Putamen (tissue), 1 donor: ENCODE measurements around the gene PRKAG3.

Experiments used
- DNase-seq: peaks from one replicate; pipeline ENCODE4 v3.0.0-alpha.2; 2016; ENCODE audit warnings: low spot score

Gene PRKAG3

DNA sequence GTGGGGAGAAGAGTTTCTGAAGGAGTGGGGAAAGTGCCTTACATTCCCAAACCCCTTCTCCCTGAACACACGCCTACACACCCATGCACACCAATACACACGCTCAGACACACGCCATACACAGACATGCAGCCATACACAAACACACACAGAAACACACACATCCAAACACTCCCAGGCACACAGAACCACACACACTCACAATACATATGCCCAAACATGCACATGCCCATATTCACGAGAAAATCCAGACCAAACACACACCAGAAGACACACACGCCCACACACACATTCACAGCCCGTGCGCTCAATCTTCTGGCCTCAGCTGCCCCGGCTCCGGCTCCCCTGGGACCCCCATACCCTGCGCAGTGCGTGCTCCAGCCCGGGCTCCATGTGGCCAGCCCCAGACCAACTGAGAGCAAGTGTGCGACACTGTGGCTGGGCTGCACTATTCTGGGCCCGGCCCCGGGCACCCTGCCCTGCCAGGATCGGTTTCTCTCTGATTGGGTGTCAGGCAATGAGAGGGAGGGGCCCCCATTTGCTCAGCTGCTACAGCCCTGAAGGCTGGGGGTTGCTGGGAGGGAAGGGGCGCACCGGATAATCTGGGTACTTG is at the start of gene PRKAG3:
Gene PRKAG3 (minus strand): TSS at position 426 of the 613 bp plus-strand sequence.
- no peak for DNase-seq

DNA sequence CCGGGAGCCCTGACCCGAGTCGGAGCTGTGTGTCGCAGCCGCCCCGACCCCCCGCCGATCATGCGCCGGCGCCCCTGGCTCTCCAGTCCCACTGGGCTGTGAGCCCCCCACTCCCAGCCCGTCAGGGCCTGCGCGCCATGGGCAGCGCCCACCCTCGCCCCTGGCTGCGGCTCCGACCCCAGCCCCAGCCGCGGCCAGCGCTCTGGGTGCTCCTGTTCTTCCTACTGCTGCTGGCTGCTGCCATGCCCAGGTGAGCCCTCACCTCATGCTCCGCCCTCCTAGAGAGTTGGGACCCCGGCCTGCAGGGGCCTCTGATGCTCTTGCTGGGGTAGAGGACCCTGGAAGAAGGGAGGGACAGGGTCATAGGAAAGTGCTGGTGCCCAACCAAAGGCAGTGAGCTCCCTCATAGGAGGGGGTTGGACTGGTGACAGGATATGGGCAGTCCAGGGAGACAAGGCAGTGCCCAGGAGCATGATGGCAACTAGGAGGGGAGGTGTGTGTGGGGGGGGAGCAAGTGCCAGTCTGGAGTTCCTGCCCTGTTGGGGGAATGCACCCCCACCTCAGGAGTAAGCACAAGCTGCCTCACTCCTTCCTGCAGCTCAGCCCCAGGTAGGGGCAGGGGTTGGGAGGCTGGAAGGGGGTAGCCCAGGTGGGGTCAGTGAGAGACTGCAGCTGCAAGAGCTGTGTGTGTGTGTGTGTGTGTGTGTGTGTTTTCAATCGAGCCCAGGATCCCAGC is 49.4 kb upstream of the PRKAG3 start:
- DNase-seq = no peak

DNA sequence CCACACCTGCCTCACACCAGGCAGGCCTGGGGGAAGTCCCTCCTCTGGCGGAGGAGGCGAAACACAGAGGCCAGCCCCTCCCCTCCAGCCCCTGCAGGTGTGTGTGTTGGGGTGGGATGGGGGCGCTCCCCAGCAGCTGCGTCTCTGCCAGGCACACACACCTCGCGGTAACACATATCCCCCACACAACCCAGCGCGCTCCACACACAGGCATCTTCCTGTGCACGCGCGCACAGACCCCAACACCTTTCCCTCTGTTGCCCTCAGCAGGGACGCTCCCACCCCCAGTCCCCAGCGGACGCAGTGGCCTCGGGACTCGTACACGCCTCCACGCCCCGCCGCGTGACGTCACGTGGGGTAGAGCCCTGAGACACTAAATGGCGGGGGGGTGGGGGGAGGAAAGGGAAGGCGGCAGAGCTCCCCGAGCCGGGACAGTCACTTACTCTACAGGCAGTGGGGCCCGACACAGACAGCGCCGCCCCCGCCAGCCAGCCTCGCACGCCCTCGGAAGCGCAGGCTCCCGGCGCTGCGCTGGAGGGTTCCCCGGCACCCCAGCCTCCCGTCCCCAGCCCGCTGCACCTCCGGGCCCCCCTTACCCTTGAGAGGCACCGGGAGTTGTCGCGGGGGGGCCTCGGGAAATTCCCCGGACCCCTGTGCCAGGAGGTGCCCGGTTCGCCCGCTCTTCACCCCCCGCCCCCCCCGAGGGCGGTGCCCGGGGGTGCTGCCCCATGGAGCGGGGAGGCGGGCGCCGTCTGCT is 48.7 kb upstream of the PRKAG3 start, which contains the start of gene WNT10A:
Gene WNT10A (plus strand): TSS at position 751 of the 757 bp plus-strand sequence. CDS start 144 bp downstream, outside the sequence.
- no peak for DNase-seq

DNA sequence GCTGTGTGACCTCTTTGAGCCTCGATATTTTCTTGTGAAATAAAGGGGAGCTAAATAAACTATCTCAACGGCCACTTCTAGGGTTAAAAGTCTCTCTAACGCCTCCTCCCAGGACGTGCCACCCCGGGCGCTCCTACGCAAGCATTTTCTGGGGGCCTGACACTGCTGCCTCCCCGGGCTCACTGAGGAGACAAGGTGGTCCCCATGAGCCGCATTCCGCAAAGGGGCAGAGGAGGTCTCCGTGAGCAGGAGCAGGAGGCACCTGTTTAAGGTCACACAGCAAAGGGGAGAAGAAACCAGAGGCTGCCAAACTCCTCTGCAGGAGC is 48.1 kb upstream of the PRKAG3 start:
- no peak for DNase-seq

DNA sequence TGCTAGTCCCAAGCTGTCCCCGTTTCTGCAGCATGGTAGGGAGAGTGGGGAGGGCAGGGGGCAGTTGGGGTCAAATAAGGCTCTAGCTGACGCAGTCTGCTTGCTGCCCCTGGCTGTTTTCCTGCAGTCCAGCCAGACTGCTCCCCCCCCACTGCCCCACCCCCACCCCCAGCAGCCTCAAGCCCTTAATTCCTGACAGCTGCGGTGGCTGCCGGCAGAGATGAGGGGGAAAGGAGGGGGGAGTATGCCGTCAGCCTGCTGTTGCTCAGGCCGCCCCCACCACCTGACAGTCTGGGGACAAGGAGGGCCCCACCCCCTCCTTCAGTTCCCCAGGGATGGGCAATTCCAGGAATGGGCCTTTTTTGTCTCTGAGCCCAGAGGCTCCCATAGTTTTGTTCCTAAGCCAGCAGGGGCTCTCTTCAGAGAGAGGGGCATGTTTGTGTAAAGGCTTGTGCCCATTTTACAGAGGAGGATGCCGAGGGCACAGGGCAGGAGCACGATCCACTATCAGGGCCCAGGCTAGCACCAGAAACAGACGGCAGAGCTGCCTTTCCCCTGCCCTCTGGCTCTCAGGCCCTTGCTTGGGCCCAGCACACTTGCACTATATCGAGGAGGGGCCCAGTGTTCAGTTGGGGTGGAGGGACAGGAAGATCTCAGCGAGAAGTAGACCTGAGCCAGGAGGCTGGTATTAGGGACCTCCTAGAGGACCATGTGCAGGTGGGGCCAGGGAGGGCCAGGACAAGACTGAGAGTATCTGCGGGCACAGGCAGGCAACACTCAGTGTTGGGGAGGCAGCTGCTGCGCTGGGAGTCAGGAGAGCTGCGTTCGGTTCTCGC is 47.5 kb upstream of the PRKAG3 start:
- DNase-seq = no peak

DNA sequence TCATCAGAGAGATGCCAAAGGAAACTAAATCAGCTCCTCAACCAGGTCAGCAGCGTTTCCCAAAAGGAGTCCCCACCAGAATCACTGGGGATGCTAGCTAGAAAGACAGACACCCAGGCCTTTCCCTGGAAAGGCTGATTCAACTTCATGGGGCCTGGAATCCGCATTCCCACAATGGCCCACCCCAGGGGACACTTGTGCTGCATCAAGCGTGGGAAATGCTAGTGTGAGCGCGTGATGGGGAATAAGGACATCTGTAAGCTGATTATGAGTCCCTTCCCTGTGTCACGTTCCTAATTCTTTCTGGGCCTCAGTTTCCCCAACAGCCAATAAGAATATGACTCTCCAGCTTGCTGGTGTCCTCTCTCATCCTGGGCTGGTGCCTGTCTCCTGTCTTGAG is 46.9 kb upstream of the PRKAG3 start:
- DNase-seq = no peak

DNA sequence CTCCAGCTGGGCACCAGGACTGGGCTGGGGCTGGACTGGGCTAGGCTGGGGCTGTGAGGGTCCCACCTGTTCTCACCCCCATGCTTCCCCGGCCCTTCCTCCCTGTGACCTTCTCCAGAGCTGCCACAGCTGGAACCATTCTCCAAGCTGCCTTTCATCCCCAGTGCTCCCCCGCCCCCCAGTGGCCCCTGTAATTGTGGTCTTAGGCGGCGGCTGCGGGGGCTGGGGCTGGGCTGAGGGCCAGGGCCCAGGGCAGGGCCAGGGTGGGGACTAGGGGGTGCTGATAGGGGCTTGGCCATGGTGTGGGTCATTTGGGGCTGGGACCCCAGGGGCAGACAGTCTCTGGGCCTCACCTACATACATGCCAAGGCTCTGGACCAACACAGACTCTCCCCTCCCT is 46.3 kb upstream of the PRKAG3 start:
- DNase-seq = no peak

DNA sequence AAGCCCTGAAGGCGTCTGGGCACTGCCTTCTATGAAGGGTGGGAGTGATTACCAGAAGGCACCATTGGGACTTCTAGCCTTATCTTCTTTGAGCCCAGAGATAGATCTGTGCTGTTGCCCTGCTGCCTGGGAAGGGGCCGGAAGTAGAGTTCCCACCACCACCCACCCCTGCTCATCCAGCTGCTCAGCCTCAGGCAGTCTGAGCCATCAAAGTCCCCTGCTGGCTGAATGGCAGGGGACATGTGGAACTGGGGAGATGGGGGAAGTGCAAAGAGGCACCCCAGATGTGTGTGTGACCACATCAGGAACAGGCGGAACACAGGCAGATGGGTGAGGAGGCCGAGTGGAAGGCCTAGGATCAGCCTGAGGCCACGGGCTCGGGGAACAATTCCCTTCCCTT is 45.7 kb upstream of the PRKAG3 start:
- DNase-seq = no peak

DNA sequence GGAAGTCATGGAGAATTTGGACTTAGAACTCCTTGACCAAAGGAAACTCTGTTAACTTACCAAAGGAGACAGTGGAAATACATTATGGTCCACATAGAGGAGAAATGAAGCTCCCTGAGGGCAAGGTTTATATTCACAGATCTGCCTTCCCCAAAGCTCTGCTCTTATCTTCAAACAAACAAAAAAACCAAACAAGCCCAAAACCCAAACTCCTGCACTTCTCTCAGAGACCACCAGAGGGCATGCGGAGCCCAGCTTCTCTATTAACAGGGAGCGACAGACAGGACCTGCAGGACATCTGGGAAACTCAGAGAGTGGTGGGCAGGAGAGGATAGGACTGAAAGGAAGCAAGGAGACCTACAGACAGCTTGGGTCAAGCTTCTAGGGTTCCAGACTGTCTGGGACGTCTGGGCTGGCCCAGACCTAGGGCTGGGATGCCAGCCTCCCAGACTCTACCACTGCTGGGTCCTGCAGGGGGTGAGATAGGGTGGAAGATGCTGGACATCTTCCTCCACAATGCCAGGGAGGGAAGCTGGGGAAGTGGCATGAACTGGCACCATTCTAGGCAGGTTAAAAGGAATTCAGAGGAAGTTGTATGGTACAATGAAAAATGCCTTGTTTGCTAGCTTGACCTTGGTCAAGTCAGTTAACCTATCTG is 45.1 kb upstream of the PRKAG3 start:
- no peak for DNase-seq

DNA sequence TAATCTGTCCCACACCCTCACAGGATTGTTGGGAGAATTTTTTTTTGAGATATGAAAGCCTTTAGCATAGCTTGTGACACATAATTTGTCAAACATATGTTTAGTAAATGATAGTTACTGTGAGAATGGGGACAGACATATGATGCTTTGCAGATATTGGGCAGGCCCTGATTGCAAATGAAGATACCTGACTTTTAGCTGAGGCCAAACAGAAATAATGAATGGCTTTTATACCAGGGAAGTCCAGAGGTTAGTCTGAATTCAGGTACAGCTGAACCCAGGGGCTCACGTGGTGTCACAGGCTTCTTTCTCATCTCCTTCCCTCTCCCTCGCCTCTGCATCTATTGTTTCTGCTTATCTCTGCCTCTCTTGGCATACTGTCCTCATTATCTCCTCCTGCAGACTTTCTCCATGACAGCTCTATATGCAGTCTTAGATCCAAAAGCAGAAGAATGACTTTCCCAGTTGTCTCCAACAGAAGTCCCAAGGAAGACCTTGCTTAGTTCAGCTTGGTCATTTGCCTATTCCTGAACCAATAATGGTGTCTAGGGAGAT is 44.2 kb upstream of the PRKAG3 start:
- DNase-seq = no peak

DNA sequence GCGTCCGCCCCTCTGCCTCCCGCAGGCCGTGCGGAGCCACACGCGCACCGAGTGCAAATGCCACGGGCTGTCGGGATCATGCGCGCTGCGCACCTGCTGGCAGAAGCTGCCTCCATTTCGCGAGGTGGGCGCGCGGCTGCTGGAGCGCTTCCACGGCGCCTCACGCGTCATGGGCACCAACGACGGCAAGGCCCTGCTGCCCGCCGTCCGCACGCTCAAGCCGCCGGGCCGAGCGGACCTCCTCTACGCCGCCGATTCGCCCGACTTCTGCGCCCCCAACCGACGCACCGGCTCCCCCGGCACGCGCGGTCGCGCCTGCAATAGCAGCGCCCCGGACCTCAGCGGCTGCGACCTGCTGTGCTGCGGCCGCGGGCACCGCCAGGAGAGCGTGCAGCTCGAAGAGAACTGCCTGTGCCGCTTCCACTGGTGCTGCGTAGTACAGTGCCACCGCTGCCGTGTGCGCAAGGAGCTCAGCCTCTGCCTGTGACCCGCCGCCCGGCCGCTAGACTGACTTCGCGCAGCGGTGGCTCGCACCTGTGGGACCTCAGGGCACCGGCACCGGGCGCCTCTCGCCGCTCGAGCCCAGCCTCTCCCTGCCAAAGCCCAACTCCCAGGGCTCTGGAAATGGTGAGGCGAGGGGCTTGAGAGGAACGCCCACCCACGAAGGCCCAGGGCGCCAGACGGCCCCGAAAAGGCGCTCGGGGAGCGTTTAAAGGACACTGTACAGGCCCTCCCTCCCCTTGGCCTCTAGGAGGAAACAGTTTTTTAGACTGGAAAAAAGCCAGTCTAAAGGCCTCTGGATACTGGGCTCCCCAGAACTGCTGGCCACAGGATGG is 42.0 kb upstream of the PRKAG3 start:
- DNase-seq = no peak

DNA sequence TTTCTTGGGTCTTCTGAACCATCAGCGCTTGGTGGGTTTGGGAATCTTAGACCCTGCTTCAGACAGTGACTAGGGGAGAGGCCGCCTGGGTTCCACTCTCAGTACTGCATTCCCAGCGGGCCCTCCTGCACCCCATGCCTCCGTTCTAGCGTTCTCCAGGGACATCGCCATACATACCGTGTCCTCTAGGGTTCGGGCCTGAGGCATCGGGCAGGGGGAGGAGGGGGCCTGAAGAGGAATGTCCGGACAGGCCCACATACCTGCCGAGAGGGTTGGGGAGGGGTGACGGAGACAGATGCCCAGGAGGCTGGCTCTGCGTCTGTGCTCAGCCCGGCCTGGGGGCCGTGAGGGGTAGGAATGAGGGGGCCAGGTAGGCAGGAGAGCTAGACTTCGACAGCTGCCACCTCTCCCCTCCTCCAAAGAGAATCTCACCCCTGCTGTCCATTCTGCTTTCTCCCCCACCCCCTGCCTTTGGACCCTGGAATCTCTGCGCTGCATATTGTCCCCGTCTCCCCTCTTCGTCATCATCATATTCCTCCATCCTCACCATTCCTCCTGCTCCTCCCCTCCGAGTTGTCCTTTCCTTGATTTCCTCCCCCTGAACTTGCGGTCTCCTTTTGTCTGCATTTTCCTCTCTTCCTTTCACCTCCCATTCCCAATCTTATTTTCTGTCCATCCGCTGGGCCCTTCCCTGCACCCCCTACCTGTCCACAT is 41.2 kb upstream of the PRKAG3 start:
- DNase-seq = no peak

DNA sequence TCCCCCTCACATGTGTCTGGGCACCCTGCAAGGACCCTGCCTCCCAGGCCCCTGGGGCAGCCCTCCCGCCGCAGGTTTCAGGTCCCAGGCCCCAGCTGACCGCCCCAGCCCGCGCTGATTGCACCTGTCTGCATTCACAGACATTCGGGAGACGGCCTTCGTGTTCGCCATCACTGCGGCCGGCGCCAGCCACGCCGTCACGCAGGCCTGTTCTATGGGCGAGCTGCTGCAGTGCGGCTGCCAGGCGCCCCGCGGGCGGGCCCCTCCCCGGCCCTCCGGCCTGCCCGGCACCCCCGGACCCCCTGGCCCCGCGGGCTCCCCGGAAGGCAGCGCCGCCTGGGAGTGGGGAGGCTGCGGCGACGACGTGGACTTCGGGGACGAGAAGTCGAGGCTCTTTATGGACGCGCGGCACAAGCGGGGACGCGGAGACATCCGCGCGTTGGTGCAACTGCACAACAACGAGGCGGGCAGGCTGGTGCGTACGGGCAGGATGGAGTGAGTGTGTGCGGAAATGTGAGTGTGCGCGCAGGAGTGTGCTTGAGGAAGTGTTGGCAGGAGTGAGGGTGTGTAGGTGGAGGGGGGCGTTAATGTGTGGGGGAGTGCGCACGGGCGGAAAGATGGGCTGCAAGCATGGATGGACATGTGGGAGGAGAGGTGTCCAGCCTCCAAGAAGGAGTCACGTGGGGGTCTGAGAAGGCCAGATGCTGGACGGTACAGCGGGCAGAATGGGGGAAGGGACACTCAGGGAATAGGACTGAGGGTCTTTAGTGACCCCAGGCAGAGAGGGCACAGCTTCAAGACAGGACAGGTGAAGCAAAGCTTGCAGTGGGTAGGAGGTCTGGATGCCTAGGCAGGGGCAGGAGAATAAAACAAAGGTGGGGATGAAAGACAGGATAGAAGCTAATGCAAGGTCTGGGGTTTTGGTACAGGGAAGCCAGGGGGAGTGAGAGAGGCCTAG is 40.0 kb upstream of the PRKAG3 start:
- DNase-seq = no peak

DNA sequence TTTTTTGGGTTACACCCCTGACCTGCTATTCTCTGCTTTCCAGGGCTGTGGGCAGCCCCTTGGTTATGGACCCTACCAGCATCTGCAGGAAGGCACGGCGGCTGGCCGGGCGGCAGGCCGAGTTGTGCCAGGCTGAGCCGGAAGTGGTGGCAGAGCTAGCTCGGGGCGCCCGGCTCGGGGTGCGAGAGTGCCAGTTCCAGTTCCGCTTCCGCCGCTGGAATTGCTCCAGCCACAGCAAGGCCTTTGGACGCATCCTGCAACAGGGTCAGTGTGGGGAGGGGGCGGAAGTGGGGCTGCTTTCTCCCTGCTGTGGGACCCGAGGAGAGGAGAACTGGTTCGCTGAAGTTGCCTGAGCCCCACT is 39.4 kb upstream of the PRKAG3 start:
- no peak for DNase-seq

DNA sequence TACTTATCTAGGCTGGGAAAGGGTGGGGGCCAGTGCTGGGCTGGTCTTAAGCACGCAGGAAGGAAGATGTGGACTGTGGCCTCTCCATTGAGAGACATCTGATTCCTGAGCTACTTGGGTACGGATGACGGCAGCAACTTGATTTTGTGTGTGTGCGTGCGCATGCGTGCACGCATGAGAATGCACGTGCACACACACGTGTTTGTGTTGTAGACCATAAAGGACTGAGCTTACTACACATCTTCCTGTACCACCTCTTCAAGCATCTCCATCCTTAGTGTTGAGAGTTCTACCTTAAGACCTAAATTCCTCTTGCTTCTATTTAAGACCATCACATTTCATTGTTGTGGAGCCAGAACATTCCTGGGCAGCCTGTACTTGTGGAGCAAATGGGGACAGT is 37.5 kb upstream of the PRKAG3 start:
- no peak for DNase-seq

DNA sequence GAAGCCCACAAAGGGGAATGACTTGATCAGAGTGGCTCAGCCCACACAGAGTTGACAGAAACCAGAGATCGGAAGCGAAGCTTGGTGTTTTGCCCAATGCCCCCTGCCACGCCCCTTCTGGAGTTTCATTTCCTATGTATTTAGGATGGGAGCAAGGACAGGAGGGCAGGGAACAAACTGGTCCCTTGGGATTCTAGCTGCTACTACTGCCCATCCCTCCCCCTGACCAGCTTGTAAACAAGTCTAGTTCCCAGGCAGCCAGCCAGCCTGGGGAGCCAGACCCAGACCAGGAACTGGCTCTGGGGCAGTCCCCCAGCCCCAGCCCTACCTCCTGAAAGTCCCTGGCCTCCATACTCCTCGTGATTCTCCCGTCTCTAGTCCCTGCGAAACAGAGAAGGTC is 36.3 kb upstream of the PRKAG3 start:
- DNase-seq = no peak

DNA sequence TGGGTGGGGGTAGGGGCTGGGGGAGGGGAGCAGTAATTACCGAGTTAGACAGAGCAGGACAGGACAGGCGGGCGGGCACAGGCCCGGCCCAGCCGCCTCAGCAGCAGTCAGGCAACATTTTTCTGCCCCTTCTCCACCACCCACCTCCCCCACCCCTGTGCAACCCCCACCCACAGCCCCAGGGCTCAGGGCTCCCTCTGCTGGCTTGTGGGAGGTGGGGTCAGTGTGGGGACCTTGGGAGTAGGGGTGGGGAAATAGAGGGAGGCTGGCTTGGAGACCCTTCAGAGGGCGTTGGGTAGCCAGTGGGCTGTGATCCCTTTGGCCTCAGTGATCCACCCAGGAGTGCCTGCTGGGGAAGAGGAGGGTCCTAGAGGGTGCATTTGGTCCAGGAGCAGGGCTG is 34.4 kb upstream of the PRKAG3 start:
- no peak for DNase-seq

DNA sequence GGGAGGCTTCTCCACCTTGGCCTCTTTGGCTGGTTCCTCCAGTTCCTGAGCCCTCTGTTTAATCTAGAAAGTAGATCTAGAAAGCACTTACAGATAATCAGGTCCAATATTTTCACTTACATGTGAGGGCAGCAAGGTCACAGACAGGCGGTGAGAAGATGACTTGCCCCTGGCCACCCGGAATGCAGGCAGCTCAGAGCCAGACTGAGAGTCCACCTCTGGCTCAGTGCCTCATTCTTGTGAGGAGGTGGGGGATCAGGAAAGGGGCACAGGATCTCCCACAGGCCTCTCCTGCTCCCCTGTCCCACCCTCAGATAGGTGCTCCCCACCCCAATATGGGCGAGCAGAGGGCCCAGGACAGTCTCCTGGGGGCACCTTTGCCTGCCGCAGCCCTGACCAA is 33.8 kb upstream of the PRKAG3 start:
- DNase-seq = no peak

DNA sequence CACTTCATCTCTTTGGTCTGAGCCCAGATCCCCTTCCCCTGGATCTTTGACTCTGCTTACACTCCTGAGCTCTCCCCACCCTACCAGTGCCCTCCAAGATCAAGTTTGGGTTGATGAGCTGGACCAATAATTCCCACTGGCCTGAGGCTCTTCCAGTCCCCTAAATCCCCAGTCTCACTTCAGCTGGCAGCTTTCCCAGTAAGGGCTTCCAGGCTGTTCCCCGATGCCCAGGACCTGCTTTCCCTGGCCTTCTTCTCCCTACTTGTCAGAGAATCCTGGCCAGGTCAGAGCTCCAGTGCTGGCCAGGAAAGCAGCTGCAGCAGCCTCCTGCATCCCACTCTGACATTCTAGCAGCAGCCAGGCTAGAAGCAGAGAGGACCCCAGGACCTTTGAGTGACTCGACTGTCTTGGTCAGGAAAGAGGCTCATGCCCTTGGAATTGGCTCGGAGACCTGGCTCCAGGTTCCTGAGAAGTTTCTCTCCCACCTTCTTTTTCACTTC is 31.5 kb upstream of the PRKAG3 start:
- DNase-seq = no peak
